Measurements from ENCODE around the gene DKKL1. TPM values are rescaled to one million over a fixed set of nuclear protein-coding genes. Genes with fewer than 3 reads are reported as not detected.
A peak's percentile ranks its signal among the peaks of the same experiment; 100 is the strongest.

DKKL1 gene
- total and polyA plus RNA-seq, 2 experiments from 2014 or later: 0.76 to 2.9 TPM

DNA sequence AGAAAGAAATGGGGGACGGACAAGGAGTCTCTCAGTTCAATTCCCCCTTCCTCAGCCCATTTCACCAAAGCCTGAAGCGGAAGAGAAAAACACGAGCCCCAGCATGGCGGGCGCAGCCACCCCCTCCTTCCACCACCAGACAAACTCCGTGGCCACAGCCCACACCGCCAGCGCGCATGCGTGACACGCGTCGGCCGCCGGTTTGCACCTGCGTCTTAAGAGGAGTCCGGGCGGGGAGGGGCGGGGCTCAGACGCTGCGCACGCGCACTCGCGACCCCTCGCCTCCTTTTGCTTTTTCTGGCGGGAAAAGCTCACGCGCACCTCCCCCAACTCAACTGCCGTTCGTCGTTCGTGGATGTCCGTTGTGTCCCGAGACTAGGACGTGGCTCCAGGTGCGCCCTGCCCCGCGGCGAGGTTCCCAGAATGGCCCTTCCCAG lies 24.3 kb downstream of the DKKL1 start, which contains the start of gene KASH5:
Gene KASH5 (plus strand): TSS at position 314 of the 437 bp plus-strand sequence. CDS start 2,635 bp downstream, outside the sequence.
- Histone ChIP-seq H4K20me1 (replicated peaks; ENCODE audit: insufficient read depth) (no peaks in the 10 kb centered on the region), H3F3A (replicated peaks; ENCODE audit: low read depth) (0 out of 2 replicates have a peak, but pooled peaks cover 3% of the 10 kb centered on the region), H3K36me3 (ENCODE audit: insufficient read depth) (no peaks in the 10 kb centered on the region), H3K27ac (ENCODE audit: low read depth) (no peak within 1 kb of the TSS), H3K4me2 (no peak within 1 kb of the TSS), H3K9me2 (ENCODE audit: insufficient read depth) (no peaks in the 10 kb centered on the region), H3K4me3 (no peak within 1 kb of the TSS), H3K4me1 (ENCODE audit: insufficient read depth) (no peaks in the 10 kb centered on the region), H3K27me3 (ENCODE audit: insufficient read depth) (no peaks in the 10 kb centered on the region), H2AFZ (peak within 1 kb of the TSS; percentile 86; the same call in 1 of the 2 replicates), H3K79me2 (replicated peaks; ENCODE audit: insufficient read depth) (no peaks in the 10 kb centered on the region)
- H3K36me3 Mint-ChIP-seq (ENCODE audit: low read depth): no peaks in the 10 kb centered on the region; the same call in 2 of the 3 replicates
- TF ChIP-seq CREB1 (CRISPR knock-in tag; IDR thresholded peaks at IDR 0.05; ENCODE audit: low read depth) (no peak), ZNF114 (CRISPR knock-in tag; IDR thresholded peaks at IDR 0.05) (no peak), CTCF (conservative IDR thresholded peaks at IDR 0.05; ENCODE audit: low read depth in 2 of 2) (no peak), NANOG (IDR thresholded peaks at IDR 0.05; ENCODE audit: borderline replicate concordance) (no peak), POLR2AphosphoS5 (IDR thresholded peaks at IDR 0.05; ENCODE audit: low read depth) (no peak), JUNB (IDR thresholded peaks at IDR 0.05; ENCODE audit: unreplicated experiment) (no peak), EZH2 (IDR thresholded peaks at IDR 0.05; ENCODE audit: low read depth, unreplicated experiment) (no peak), ETS1 (IDR thresholded peaks at IDR 0.05) (no peak), ZNF331 (CRISPR knock-in tag; IDR thresholded peaks at IDR 0.05; ENCODE audit: low read depth) (no peak), REST (IDR thresholded peaks at IDR 0.05; ENCODE audit: unreplicated experiment) (no peak), EZH2phosphoT487 (IDR thresholded peaks at IDR 0.05; ENCODE audit: unreplicated experiment) (no peak), STAT1 (IDR thresholded peaks at IDR 0.05; ENCODE audit: unreplicated experiment) (no peak)
- TF ChIP-seq, protein P1, sequence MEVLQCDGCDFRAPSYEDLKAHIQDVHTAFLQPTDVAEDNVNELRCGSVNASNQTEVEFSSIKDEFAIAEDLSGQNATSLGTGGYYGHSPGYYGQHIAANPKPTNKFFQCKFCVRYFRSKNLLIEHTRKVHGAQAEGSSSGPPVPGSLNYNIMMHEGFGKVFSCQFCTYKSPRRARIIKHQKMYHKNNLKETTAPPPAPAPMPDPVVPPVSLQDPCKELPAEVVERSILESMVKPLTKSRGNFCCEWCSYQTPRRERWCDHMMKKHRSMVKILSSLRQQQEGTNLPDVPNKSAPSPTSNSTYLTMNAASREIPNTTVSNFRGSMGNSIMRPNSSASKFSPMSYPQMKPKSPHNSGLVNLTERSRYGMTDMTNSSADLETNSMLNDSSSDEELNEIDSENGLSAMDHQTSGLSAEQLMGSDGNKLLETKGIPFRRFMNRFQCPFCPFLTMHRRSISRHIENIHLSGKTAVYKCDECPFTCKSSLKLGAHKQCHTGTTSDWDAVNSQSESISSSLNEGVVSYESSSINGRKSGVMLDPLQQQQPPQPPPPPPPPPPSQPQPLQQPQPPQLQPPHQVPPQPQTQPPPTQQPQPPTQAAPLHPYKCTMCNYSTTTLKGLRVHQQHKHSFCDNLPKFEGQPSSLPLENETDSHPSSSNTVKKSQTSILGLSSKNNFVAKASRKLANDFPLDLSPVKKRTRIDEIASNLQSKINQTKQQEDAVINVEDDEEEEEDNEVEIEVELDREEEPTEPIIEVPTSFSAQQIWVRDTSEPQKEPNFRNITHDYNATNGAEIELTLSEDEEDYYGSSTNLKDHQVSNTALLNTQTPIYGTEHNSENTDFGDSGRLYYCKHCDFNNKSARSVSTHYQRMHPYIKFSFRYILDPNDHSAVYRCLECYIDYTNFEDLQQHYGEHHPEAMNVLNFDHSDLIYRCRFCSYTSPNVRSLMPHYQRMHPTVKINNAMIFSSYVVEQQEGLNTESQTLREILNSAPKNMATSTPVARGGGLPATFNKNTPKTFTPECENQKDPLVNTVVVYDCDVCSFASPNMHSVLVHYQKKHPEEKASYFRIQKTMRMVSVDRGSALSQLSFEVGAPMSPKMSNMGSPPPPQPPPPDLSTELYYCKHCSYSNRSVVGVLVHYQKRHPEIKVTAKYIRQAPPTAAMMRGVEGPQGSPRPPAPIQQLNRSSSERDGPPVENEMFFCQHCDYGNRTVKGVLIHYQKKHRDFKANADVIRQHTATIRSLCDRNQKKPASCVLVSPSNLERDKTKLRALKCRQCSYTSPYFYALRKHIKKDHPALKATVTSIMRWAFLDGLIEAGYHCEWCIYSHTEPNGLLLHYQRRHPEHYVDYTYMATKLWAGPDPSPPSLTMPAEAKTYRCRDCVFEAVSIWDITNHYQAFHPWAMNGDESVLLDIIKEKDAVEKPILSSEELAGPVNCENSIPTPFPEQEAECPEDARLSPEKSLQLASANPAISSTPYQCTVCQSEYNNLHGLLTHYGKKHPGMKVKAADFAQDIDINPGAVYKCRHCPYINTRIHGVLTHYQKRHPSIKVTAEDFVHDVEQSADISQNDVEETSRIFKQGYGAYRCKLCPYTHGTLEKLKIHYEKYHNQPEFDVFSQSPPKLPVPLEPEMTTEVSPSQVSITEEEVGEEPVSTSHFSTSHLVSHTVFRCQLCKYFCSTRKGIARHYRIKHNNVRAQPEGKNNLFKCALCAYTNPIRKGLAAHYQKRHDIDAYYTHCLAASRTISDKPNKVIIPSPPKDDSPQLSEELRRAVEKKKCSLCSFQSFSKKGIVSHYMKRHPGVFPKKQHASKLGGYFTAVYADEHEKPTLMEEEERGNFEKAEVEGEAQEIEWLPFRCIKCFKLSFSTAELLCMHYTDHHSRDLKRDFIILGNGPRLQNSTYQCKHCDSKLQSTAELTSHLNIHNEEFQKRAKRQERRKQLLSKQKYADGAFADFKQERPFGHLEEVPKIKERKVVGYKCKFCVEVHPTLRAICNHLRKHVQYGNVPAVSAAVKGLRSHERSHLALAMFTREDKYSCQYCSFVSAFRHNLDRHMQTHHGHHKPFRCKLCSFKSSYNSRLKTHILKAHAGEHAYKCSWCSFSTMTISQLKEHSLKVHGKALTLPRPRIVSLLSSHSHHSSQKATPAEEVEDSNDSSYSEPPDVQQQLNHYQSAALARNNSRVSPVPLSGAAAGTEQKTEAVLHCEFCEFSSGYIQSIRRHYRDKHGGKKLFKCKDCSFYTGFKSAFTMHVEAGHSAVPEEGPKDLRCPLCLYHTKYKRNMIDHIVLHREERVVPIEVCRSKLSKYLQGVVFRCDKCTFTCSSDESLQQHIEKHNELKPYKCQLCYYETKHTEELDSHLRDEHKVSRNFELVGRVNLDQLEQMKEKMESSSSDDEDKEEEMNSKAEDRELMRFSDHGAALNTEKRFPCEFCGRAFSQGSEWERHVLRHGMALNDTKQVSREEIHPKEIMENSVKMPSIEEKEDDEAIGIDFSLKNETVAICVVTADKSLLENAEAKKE (CRISPR knock-in tag; IDR thresholded peaks at IDR 0.05): no peak
- DNase-seq (ENCODE audit: low spot score): peak; percentile 62
- H3K4me3 Mint-ChIP-seq: no peak within 1 kb of the TSS; the same call in 2 of the 3 replicates
- peaks cover 6% of the 10 kb centered on the region for H3K4me1 Mint-ChIP-seq
- 0 out of 3 replicates have a peak, but pooled peaks cover 2% of the 10 kb centered on the region for H3K9me3 Mint-ChIP-seq
- no peak within 1 kb of the TSS for H3K27ac Mint-ChIP-seq
- peaks cover 15% of the 10 kb centered on the region for H3K27me3 Mint-ChIP-seq (ENCODE audit: insufficient read depth, low read depth, poor library complexity)
- no peak for ATAC-seq

All from GM23338 (cell line).